GM23338 (cell line): ENCODE measurements around the gene UGT1A4. TPM values are rescaled to one million over a fixed set of nuclear protein-coding genes. Genes with fewer than 3 reads are reported as not detected.

Experiments used
- ATAC-seq: fragments of 200-7000 bp; cut with Tn5 transposase; 3 replicates; pipeline ENCODE4 v1.9.1; 2020
- DNase-seq: peaks from one replicate; pipeline ENCODE4 v3.0.0-alpha.2; 2015; ENCODE audit warnings: low spot score
- H2AFZ ChIP-seq: fragments of 200-600 bp; sonication (generic); 2 replicates; pipeline ENCODE4 v1.8.0; 2016; ENCODE audit warnings: antibody characterized with exemption, mild to moderate bottlenecking, moderate library complexity
- H3F3A ChIP-seq: fragments of 200-600 bp; sonication (generic); replicated peaks from 2 replicates; pipeline ENCODE4 v1.8.0; 2017; ENCODE audit warnings: antibody characterized with exemption, mixed run types, low read depth
- H3K27ac ChIP-seq: fragments of 200-600 bp; sonication (generic); 2 replicates; pipeline ENCODE4 v1.6.1; 2016; ENCODE audit warnings: low read depth
- H3K27me3 ChIP-seq: fragments of 200-600 bp; sonication (generic); 2 replicates; pipeline ENCODE4 v1.8.0; 2016; ENCODE audit warnings: mild to moderate bottlenecking, mixed run types, moderate library complexity; ENCODE audit not compliant: insufficient read depth
- H3K36me3 ChIP-seq: fragments of 200-600 bp; sonication (generic); 2 replicates; pipeline ENCODE4 v1.8.0; 2016; ENCODE audit warnings: mild to moderate bottlenecking; ENCODE audit not compliant: insufficient read depth
- H3K4me1 ChIP-seq: fragments of 200-600 bp; sonication (generic); 2 replicates; pipeline ENCODE4 v1.8.0; 2016; ENCODE audit warnings: mild to moderate bottlenecking, moderate library complexity; ENCODE audit not compliant: insufficient read depth
- H3K4me2 ChIP-seq: fragments of 200-600 bp; sonication (generic); 2 replicates; pipeline ENCODE4 v1.7.1; 2017; ENCODE audit warnings: mixed run types
- H3K4me3 ChIP-seq: fragments of 200-600 bp; sonication (generic); 2 replicates; pipeline ENCODE4 v1.6.1; 2016; ENCODE audit warnings: mixed run types
- H3K79me2 ChIP-seq: fragments of 200-600 bp; sonication (generic); replicated peaks from 2 replicates; pipeline ENCODE4 v1.8.0; 2017; ENCODE audit warnings: mild to moderate bottlenecking; ENCODE audit not compliant: insufficient read depth
- H3K9me2 ChIP-seq: fragments of 200-600 bp; sonication (generic); 2 replicates; pipeline ENCODE4 v1.8.0; 2017; ENCODE audit not compliant: insufficient read depth
- H4K20me1 ChIP-seq: fragments of 200-600 bp; sonication (generic); replicated peaks from 2 replicates; pipeline ENCODE4 v1.8.0; 2017; ENCODE audit warnings: mild to moderate bottlenecking; ENCODE audit not compliant: insufficient read depth
- H3K27ac Mint-ChIP-seq: 2 replicates; pipeline ENCODE4 v1.8.0; 2020; ENCODE audit warnings: inconsistent platforms, mild to moderate bottlenecking, moderate library complexity, mixed read lengths
- H3K27me3 Mint-ChIP-seq: 3 replicates; pipeline ENCODE4 v1.8.0; 2022; ENCODE audit warnings: low read depth, mild to moderate bottlenecking, moderate library complexity, mixed read lengths, inconsistent platforms; ENCODE audit not compliant: insufficient read depth, poor library complexity
- H3K36me3 Mint-ChIP-seq: 3 replicates; pipeline ENCODE4 v1.8.0; 2021; ENCODE audit warnings: low read depth, mild to moderate bottlenecking, inconsistent platforms, moderate library complexity, mixed read lengths
- H3K4me1 Mint-ChIP-seq: 3 replicates; pipeline ENCODE4 v1.8.0; 2020; ENCODE audit warnings: mild to moderate bottlenecking, inconsistent platforms, mixed read lengths
- H3K4me3 Mint-ChIP-seq: 3 replicates; pipeline ENCODE4 v1.8.0; 2021; ENCODE audit warnings: moderate library complexity, mild to moderate bottlenecking, inconsistent platforms, mixed read lengths
- H3K9me3 Mint-ChIP-seq: 3 replicates; pipeline ENCODE4 v1.8.0; 2020; ENCODE audit warnings: moderate library complexity, mild to moderate bottlenecking, inconsistent platforms, mixed read lengths
- CREB1 ChIP-seq: fragments of 250-450 bp; sonication (Bioruptor Pico); IDR thresholded peaks from 2 replicates; pipeline ENCODE4 v1.5.0; 2020; ENCODE audit warnings: low read depth, mild to moderate bottlenecking, moderate library complexity
- NANOG ChIP-seq: IDR thresholded peaks from 2 replicates; pipeline ENCODE4 v1.6.1; 2016; ENCODE audit warnings: antibody characterized with exemption, borderline replicate concordance
- STAT1 ChIP-seq: IDR thresholded peaks from one replicate; pipeline ENCODE4 v1.6.1; 2016; ENCODE audit warnings: antibody characterized with exemption; ENCODE audit not compliant: unreplicated experiment
- ZNF114 ChIP-seq: fragments of 250-450 bp; sonication (Bioruptor Pico); IDR thresholded peaks from 2 replicates; pipeline ENCODE4 v1.5.0; 2020; ENCODE audit warnings: mild to moderate bottlenecking, moderate library complexity
- ZNF331 ChIP-seq: fragments of 250-450 bp; sonication (Bioruptor Pico); IDR thresholded peaks from 2 replicates; pipeline ENCODE4 v1.5.0; 2020; ENCODE audit warnings: low read depth, mild to moderate bottlenecking, moderate library complexity
- polyA plus RNA-seq: library from polyadenylated mRNA; unstranded; fragments of >200 nt; fragmentation: Nextera tagmentation; extraction: Ambion mirVana; gene quantifications from 2 replicates; pipeline ENCODE4 v1.2.1, GENCODE V29; 2016
- total RNA-seq: library from RNA; depleted of rRNA; stranded (reverse); fragments of >200 nt; shearing (Covaris generic); gene quantifications from 2 replicates; pipeline ENCODE4 v1.2.3, GENCODE V29; 2014
- TF ChIP-seq, protein P1 (sequence below): fragments of 250-450 bp; sonication (Bioruptor Pico); IDR thresholded peaks from 2 replicates; pipeline ENCODE4 v1.5.0; 2020; ENCODE audit warnings: mild to moderate bottlenecking, moderate library complexity
- TF ChIP-seq, protein P2 (sequence below): IDR thresholded peaks from 2 replicates; pipeline ENCODE4 v1.6.1; 2016; ENCODE audit warnings: antibody characterized with exemption
- TF ChIP-seq, protein P3 (sequence below): IDR thresholded peaks from one replicate; pipeline ENCODE4 v1.6.1; 2018; ENCODE audit warnings: antibody characterized with exemption; ENCODE audit not compliant: unreplicated experiment

The UGT1A4 gene
- total and polyA plus RNA-seq, 2 experiments from 2014 or later, result not detected

DNA sequence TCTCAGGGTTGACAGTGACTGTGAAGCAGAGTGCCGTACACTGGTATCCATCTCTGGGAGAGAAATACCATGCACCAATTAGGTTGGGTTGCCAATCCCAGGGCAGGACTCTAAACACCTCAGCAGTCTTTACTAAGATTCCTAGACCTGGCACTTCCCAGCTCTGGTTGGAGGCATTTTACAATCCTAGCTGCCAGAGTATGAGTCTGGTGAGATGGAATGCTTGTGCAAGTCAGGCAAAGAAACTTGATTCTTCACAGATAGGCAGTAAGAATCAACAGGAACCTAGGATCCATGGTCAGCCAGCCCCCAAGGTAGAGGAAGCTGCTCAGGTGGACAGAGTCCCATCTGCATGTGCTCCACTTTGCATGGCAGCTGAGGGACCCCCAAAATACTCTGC, 11.8 kb upstream of the UGT1A4 start (continued):
- TF ChIP-seq, protein P1, sequence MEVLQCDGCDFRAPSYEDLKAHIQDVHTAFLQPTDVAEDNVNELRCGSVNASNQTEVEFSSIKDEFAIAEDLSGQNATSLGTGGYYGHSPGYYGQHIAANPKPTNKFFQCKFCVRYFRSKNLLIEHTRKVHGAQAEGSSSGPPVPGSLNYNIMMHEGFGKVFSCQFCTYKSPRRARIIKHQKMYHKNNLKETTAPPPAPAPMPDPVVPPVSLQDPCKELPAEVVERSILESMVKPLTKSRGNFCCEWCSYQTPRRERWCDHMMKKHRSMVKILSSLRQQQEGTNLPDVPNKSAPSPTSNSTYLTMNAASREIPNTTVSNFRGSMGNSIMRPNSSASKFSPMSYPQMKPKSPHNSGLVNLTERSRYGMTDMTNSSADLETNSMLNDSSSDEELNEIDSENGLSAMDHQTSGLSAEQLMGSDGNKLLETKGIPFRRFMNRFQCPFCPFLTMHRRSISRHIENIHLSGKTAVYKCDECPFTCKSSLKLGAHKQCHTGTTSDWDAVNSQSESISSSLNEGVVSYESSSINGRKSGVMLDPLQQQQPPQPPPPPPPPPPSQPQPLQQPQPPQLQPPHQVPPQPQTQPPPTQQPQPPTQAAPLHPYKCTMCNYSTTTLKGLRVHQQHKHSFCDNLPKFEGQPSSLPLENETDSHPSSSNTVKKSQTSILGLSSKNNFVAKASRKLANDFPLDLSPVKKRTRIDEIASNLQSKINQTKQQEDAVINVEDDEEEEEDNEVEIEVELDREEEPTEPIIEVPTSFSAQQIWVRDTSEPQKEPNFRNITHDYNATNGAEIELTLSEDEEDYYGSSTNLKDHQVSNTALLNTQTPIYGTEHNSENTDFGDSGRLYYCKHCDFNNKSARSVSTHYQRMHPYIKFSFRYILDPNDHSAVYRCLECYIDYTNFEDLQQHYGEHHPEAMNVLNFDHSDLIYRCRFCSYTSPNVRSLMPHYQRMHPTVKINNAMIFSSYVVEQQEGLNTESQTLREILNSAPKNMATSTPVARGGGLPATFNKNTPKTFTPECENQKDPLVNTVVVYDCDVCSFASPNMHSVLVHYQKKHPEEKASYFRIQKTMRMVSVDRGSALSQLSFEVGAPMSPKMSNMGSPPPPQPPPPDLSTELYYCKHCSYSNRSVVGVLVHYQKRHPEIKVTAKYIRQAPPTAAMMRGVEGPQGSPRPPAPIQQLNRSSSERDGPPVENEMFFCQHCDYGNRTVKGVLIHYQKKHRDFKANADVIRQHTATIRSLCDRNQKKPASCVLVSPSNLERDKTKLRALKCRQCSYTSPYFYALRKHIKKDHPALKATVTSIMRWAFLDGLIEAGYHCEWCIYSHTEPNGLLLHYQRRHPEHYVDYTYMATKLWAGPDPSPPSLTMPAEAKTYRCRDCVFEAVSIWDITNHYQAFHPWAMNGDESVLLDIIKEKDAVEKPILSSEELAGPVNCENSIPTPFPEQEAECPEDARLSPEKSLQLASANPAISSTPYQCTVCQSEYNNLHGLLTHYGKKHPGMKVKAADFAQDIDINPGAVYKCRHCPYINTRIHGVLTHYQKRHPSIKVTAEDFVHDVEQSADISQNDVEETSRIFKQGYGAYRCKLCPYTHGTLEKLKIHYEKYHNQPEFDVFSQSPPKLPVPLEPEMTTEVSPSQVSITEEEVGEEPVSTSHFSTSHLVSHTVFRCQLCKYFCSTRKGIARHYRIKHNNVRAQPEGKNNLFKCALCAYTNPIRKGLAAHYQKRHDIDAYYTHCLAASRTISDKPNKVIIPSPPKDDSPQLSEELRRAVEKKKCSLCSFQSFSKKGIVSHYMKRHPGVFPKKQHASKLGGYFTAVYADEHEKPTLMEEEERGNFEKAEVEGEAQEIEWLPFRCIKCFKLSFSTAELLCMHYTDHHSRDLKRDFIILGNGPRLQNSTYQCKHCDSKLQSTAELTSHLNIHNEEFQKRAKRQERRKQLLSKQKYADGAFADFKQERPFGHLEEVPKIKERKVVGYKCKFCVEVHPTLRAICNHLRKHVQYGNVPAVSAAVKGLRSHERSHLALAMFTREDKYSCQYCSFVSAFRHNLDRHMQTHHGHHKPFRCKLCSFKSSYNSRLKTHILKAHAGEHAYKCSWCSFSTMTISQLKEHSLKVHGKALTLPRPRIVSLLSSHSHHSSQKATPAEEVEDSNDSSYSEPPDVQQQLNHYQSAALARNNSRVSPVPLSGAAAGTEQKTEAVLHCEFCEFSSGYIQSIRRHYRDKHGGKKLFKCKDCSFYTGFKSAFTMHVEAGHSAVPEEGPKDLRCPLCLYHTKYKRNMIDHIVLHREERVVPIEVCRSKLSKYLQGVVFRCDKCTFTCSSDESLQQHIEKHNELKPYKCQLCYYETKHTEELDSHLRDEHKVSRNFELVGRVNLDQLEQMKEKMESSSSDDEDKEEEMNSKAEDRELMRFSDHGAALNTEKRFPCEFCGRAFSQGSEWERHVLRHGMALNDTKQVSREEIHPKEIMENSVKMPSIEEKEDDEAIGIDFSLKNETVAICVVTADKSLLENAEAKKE (CRISPR knock-in tag), result no peak
- TF ChIP-seq, protein P2, sequence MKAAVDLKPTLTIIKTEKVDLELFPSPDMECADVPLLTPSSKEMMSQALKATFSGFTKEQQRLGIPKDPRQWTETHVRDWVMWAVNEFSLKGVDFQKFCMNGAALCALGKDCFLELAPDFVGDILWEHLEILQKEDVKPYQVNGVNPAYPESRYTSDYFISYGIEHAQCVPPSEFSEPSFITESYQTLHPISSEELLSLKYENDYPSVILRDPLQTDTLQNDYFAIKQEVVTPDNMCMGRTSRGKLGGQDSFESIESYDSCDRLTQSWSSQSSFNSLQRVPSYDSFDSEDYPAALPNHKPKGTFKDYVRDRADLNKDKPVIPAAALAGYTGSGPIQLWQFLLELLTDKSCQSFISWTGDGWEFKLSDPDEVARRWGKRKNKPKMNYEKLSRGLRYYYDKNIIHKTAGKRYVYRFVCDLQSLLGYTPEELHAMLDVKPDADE, result no peak
- TF ChIP-seq STAT1, result no peak

DNA sequence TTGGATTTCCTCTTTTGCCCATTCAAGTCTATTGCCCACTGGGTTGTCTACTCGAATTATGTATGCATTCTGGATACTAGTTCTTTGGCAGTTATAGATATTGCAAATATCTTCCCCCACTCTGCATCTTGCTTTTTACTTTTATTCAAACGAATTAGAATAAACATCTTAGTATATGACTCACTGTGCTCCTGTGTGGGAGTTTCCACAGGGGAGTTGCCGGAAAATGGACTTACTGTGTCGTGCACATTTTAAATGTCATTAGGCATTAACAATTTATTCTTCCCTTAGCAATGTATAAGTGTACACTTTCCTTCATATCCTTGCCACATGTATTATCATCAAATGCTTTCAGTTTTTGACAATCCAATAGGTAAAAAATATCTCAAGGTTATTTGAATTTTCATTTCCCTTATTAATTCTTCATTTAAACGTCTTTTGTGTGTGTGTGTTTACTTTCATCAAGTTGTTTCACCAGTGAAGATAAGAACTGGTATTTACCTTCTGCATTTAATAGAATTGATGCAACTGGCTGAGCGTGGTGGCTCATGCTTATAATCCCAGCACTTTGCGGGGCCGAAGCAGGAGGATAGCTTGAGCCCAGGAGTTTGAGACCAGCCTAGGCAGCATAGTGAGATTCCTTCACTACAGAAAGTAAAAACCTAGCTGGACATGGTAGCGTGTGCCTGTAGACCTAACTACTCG, 10.4 kb upstream of the UGT1A4 start:
- H3K27me3 ChIP-seq, result no peaks in the 10 kb centered on the region
- Mint-ChIP-seq H3K9me3 (no peaks in the 10 kb centered on the region; the same call in 2 of the 3 replicates), H3K4me3 (no peak overlapping the region), H3K27ac (no peak overlapping the region), H3K27me3 (peaks cover 8% of the 10 kb centered on the region), H3K36me3 (no peaks in the 10 kb centered on the region), H3K4me1 (peaks cover 4% of the 10 kb centered on the region; the same call in 1 of the 3 replicates)
- DNase-seq, result no peak
- H3K27ac ChIP-seq, result no peak overlapping the region
- no peaks in the 10 kb centered on the region for H3K79me2 ChIP-seq
- H3K4me3 ChIP-seq, result no peak overlapping the region
- ATAC-seq, result no peak
- H2AFZ ChIP-seq, result no peak overlapping the region
- H3K36me3 ChIP-seq, result no peaks in the 10 kb centered on the region
- H3F3A ChIP-seq, result no peaks in the 10 kb centered on the region
- H4K20me1 ChIP-seq, result no peaks in the 10 kb centered on the region
- no peak overlapping the region for H3K4me2 ChIP-seq
- peaks cover 5% of the 10 kb centered on the region; the same call in 1 of the 2 replicates for H3K9me2 ChIP-seq
- H3K4me1 ChIP-seq, result no peaks in the 10 kb centered on the region
- TF ChIP-seq CREB1 (CRISPR knock-in tag) (no peak), ZNF331 (CRISPR knock-in tag) (no peak), ZNF114 (CRISPR knock-in tag) (no peak), NANOG (no peak), STAT1 (no peak)
- TF ChIP-seq, protein P3, sequence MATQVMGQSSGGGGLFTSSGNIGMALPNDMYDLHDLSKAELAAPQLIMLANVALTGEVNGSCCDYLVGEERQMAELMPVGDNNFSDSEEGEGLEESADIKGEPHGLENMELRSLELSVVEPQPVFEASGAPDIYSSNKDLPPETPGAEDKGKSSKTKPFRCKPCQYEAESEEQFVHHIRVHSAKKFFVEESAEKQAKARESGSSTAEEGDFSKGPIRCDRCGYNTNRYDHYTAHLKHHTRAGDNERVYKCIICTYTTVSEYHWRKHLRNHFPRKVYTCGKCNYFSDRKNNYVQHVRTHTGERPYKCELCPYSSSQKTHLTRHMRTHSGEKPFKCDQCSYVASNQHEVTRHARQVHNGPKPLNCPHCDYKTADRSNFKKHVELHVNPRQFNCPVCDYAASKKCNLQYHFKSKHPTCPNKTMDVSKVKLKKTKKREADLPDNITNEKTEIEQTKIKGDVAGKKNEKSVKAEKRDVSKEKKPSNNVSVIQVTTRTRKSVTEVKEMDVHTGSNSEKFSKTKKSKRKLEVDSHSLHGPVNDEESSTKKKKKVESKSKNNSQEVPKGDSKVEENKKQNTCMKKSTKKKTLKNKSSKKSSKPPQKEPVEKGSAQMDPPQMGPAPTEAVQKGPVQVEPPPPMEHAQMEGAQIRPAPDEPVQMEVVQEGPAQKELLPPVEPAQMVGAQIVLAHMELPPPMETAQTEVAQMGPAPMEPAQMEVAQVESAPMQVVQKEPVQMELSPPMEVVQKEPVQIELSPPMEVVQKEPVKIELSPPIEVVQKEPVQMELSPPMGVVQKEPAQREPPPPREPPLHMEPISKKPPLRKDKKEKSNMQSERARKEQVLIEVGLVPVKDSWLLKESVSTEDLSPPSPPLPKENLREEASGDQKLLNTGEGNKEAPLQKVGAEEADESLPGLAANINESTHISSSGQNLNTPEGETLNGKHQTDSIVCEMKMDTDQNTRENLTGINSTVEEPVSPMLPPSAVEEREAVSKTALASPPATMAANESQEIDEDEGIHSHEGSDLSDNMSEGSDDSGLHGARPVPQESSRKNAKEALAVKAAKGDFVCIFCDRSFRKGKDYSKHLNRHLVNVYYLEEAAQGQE, result no peak
- TF ChIP-seq, protein P2, result no peak
